K562 (cell line): ENCODE measurements around the gene TCF4. TPM values are rescaled to one million over a fixed set of nuclear protein-coding genes. Genes with fewer than 3 reads are reported as not detected.

Experiments
- ATF7 ChIP-seq: fragments of 450-650 bp; IDR thresholded peaks from 2 replicates; pipeline ENCODE4 v1.7.1; 2014; ENCODE audit warnings: mild to moderate bottlenecking, moderate library complexity
- CREB1 ChIP-seq, 2 experiments: sonication (generic) in 1 of 2; formaldehyde crosslinking in 1 of 2; IDR thresholded peaks; 2 replicates each; pipeline versions ENCODE4 v1.6.1 to v1.8.0; 2012 to 2022; ENCODE audit warnings: inconsistent platforms in 1 of 2, mild to moderate bottlenecking in 1 of 2, missing genetic modification reagents in 1 of 2, moderate library complexity in 1 of 2
- CREM ChIP-seq: IDR thresholded peaks from 2 replicates; pipeline ENCODE4 v1.6.1; 2014; ENCODE audit warnings: antibody characterized with exemption, low read depth
- MEIS2 ChIP-seq: fragments of 450-650 bp; IDR thresholded peaks from 2 replicates; pipeline ENCODE4 v1.6.1; 2014; ENCODE audit warnings: mild to moderate bottlenecking; ENCODE audit not compliant: partially characterized antibody
- NR2C1 ChIP-seq, 2 experiments: fragments of 450-650 bp; IDR thresholded peaks; 2 replicates each; pipeline ENCODE4 v1.6.1; 2017; ENCODE audit warnings: mild to moderate bottlenecking in 2 of 2, antibody characterized with exemption in 1 of 2, inconsistent platforms in 1 of 2, missing compliant biosample characterization in 1 of 2, missing genetic modification characterization in 1 of 2
- RAD21 ChIP-seq, 2 experiments: fragments of 250-450 bp in 1 of 2; fragments of 450-650 bp in 1 of 2; sonication (Bioruptor Pico) in 1 of 2; formaldehyde crosslinking in 1 of 2; IDR thresholded peaks in 1 of 2; conservative IDR thresholded peaks in 1 of 2; 2 replicates each; pipeline versions ENCODE4 v1.4.0 to v1.8.0; 2020 to 2022; ENCODE audit warnings: mild to moderate bottlenecking in 2 of 2, moderate library complexity in 1 of 2
- polyA plus RNA-seq, 8 experiments: library from polyadenylated mRNA; depleted of rRNA in 4 of 8; stranded (reverse) in 5 of 8; unstranded in 3 of 8; fragments of >200 nt; fragmentation: Nextera tagmentation in 2 of 8; fragmentation: Illumina TruSeq in 1 of 8; extraction: Ambion mirVana in 2 of 8; extraction: Trizol in 1 of 8; gene quantifications; 2 replicates each; pipeline versions ENCODE4 v1.2.1 to v1.2.3, GENCODE V29; 2011 to 2014; ENCODE audit warnings: inconsistent platforms in 1 of 8, missing spikeins in 1 of 8
- total RNA-seq, 7 experiments: library from RNA; depleted of rRNA in 6 of 7; stranded (reverse); fragments of >200 nt in 6 of 7; fragmentation: Illumina TruSeq in 2 of 7; extraction: Trizol in 2 of 7; gene quantifications; 2 replicates each; pipeline versions ENCODE4 v1.2.1 to v1.2.3, GENCODE V29; 2011 to 2021; ENCODE audit warnings: low replicate concordance in 1 of 7
- TF ChIP-seq, protein P1 (sequence below), 2 experiments: fragments of 450-650 bp; formaldehyde crosslinking in 1 of 2; IDR thresholded peaks; 2 replicates each; pipeline versions ENCODE4 v1.4.0 to v1.6.1; 2014 to 2020; ENCODE audit warnings: mild to moderate bottlenecking in 2 of 2, borderline replicate concordance in 1 of 2, low read depth in 1 of 2
- TF ChIP-seq, protein P2 (sequence below), 3 experiments: IDR thresholded peaks in 2 of 3; conservative IDR thresholded peaks in 1 of 3; 2 replicates each; pipeline ENCODE4 v1.5.1; 2011 to 2012; ENCODE audit warnings: low read length in 3 of 3, mild to moderate bottlenecking in 3 of 3, control low read depth in 2 of 3, improper control_type of control experiment in 1 of 3, inconsistent platforms in 1 of 3, low read depth in 1 of 3, mixed read lengths in 1 of 3, moderate library complexity in 1 of 3; ENCODE audit not compliant: insufficient read depth in 2 of 3

TCF4 gene
- total and polyA plus RNA-seq, 9 of the 15 experiments (the other 6 are each of a cell fraction or from before 2014, with no cell fraction given), result 4.8 to 24.7 (median 15.2) TPM

- TF ChIP-seq, protein P1, sequence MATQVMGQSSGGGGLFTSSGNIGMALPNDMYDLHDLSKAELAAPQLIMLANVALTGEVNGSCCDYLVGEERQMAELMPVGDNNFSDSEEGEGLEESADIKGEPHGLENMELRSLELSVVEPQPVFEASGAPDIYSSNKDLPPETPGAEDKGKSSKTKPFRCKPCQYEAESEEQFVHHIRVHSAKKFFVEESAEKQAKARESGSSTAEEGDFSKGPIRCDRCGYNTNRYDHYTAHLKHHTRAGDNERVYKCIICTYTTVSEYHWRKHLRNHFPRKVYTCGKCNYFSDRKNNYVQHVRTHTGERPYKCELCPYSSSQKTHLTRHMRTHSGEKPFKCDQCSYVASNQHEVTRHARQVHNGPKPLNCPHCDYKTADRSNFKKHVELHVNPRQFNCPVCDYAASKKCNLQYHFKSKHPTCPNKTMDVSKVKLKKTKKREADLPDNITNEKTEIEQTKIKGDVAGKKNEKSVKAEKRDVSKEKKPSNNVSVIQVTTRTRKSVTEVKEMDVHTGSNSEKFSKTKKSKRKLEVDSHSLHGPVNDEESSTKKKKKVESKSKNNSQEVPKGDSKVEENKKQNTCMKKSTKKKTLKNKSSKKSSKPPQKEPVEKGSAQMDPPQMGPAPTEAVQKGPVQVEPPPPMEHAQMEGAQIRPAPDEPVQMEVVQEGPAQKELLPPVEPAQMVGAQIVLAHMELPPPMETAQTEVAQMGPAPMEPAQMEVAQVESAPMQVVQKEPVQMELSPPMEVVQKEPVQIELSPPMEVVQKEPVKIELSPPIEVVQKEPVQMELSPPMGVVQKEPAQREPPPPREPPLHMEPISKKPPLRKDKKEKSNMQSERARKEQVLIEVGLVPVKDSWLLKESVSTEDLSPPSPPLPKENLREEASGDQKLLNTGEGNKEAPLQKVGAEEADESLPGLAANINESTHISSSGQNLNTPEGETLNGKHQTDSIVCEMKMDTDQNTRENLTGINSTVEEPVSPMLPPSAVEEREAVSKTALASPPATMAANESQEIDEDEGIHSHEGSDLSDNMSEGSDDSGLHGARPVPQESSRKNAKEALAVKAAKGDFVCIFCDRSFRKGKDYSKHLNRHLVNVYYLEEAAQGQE (IDR thresholded peaks at IDR 0.05; ENCODE audit: borderline replicate concordance), result peak; percentile 35; the same call in 1 of the 2 replicates
- TF ChIP-seq, protein P1 (CRISPR knock-in tag; IDR thresholded peaks at IDR 0.05; ENCODE audit: low read depth), result no peak
- peak; percentile 78 for TF ChIP-seq ATF7
- TF ChIP-seq CREM, result peak; percentile 82
- TF ChIP-seq CREB1 (IDR thresholded peaks at IDR 0.05), result peak; percentile 43; the same call in 1 of the 2 replicates
- no peak for TF ChIP-seq CREB1 (CRISPR knock-in tag; IDR thresholded peaks at IDR 0.05)
- TF ChIP-seq, protein P2, sequence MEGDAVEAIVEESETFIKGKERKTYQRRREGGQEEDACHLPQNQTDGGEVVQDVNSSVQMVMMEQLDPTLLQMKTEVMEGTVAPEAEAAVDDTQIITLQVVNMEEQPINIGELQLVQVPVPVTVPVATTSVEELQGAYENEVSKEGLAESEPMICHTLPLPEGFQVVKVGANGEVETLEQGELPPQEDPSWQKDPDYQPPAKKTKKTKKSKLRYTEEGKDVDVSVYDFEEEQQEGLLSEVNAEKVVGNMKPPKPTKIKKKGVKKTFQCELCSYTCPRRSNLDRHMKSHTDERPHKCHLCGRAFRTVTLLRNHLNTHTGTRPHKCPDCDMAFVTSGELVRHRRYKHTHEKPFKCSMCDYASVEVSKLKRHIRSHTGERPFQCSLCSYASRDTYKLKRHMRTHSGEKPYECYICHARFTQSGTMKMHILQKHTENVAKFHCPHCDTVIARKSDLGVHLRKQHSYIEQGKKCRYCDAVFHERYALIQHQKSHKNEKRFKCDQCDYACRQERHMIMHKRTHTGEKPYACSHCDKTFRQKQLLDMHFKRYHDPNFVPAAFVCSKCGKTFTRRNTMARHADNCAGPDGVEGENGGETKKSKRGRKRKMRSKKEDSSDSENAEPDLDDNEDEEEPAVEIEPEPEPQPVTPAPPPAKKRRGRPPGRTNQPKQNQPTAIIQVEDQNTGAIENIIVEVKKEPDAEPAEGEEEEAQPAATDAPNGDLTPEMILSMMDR (IDR thresholded peaks at IDR 0.05 in 2 of 3, conservative IDR thresholded peaks at IDR 0.05 in 1 of 3; ENCODE audit: insufficient read depth in 2 of 3, low read depth in 1 of 3, low read length in 3 of 3), result peak; percentile 42 to 63 (median 46); a peak in 4 of 6 replicates
- TF ChIP-seq NR2C1 (IDR thresholded peaks at IDR 0.05), result no peak
- no peak for TF ChIP-seq NR2C1 (tag; IDR thresholded peaks at IDR 0.05)
- peak; percentile 36 to 66; a peak in 3 of 4 replicates for TF ChIP-seq RAD21 (CRISPR knock-in tag; conservative IDR thresholded peaks at IDR 0.05 in 1 of 2, IDR thresholded peaks at IDR 0.05 in 1 of 2)
- peak; percentile 88 for TF ChIP-seq MEIS2
Observed at GRCh38 chr18:55577812-55578539, 10.0 kb downstream of the TCF4 start (continued).
